CD4-positive, alpha-beta T cell treated with Interleukin-15 for 4 hours (primary cell): ENCODE results near the gene CDK5RAP3.
"Not testable (repeated sequence)": the region's sequence is repeated elsewhere in the genome, so short reads cannot be mapped to it uniquely, and the experiment has no call there.

ENCODE experiments used
- DNase-seq: peaks from one replicate; pipeline ENCODE4 v3.0.0-alpha.2; 2020; ENCODE audit warnings: low spot score

CDK5RAP3 gene

GRCh38 chr17:47998044-47998443, 27.1 kb downstream of the CDK5RAP3 start:
- DNase-seq = no peak

- DNase-seq = no peak
These were observed 28.7 kb downstream of the CDK5RAP3 start for GRCh38 chr17:47999582-47999981.

- DNase-seq = no peak
These were observed 30.3 kb downstream of the CDK5RAP3 start for GRCh38 chr17:48001197-48001596.

- not testable (repeated sequence) for DNase-seq
These were observed 30.7 kb downstream of the CDK5RAP3 start for GRCh38 chr17:48001657-48002056.

GRCh38 chr17:48002266-48002915, 31.5 kb downstream of the CDK5RAP3 start:
- DNase-seq = no peak

- DNase-seq = no peak
These were observed 32.1 kb downstream of the CDK5RAP3 start for GRCh38 chr17:48002916-48003416.

GRCh38 chr17:48003417-48004151, 32.7 kb downstream of the CDK5RAP3 start:
- DNase-seq = no peak

- DNase-seq = no peak
These were observed 34.1 kb downstream of the CDK5RAP3 start for GRCh38 chr17:48004983-48005382.

GRCh38 chr17:48006936-48007709, 36.2 kb downstream of the CDK5RAP3 start:
- no peak for DNase-seq

- no peak for DNase-seq
These were observed 39.3 kb downstream of the CDK5RAP3 start for GRCh38 chr17:48010193-48010592.

- DNase-seq = peak; percentile 58
These were observed 40.7 kb downstream of the CDK5RAP3 start for GRCh38 chr17:48011405-48012150.

GRCh38 chr17:48012151-48012520, 41.2 kb downstream of the CDK5RAP3 start:
- DNase-seq = peak; percentile 66

GRCh38 chr17:48012654-48013053, 41.7 kb downstream of the CDK5RAP3 start:
- DNase-seq = no peak

GRCh38 chr17:48013876-48014594, 43.1 kb downstream of the CDK5RAP3 start:
- DNase-seq = no peak

GRCh38 chr17:48014595-48015111, 43.7 kb downstream of the CDK5RAP3 start:
- DNase-seq = no peak

GRCh38 chr17:48016112-48016511, 45.2 kb downstream of the CDK5RAP3 start:
- no peak for DNase-seq

- DNase-seq = not testable (repeated sequence)
These were observed 46.9 kb downstream of the CDK5RAP3 start for GRCh38 chr17:48017817-48018158.

GRCh38 chr17:48021934-48022333, 51.0 kb downstream of the CDK5RAP3 start:
- DNase-seq = no peak

GRCh38 chr17:48022901-48023300, 52.0 kb downstream of the CDK5RAP3 start:
- no peak for DNase-seq

- peak; percentile 38 for DNase-seq
These were observed 52.7 kb downstream of the CDK5RAP3 start for GRCh38 chr17:48023400-48024148.
